Measurements from ENCODE around the gene TMEM181.
"Not testable (repeated sequence)": the region's sequence is repeated elsewhere in the genome, so short reads cannot be mapped to it uniquely, and the experiment has no call there.

The TMEM181 gene

DNA sequence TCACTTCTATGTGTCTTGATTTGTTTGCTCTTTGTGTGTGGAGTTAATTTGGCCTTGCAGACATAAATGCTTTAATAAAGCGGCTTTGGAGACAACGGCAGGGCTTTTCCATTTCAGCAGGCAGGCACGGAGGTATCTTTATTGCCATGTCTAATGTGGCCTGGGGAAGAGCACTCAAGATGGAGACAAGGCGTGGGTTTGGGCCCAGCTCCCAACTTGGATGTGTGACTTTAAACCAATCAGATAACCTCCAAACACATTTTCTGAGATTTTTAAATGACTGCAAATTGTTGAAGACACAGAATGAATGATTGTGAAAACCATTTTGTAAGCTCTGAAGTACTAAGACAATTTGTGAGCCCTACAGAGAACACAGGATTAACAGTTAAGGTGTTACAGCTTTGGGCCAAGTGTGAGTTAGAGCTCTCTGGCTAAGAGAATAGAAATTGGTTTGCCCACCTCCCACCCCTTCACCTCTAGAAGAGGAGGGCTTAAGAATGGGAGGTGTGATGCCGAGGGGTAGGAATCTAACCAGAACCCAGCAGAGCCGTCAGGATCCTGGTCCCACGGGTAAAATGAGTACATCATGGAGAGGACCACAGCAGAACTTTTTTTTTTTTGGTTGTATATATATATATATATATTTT is 75.7 kb downstream of the TMEM181 start:
- DNase-seq (ENCODE audit: low read depth in 3 of 3, low spot score in 1 of 3): no peak

DNA sequence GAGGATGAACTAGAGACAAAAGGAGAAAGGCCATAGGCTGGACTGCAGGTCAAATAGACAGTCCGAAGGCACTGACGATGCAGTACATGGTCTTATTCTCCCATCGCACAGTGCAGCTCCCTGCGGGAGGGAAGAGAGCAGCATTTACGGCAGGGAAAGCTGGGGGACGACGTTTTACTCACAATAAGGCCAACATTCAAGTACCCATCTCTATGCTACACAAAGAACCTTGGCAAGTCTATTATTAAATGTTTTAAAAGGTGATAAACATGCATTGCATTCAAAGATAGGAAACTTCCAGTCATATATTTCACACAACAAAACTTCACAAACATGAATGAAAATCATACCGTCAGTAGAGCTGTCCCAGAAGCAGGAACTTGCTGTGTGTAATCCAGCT is 76.9 kb downstream of the TMEM181 start:
- DNase-seq (ENCODE audit: low read depth in 3 of 3, low spot score in 1 of 3): no peak

DNA sequence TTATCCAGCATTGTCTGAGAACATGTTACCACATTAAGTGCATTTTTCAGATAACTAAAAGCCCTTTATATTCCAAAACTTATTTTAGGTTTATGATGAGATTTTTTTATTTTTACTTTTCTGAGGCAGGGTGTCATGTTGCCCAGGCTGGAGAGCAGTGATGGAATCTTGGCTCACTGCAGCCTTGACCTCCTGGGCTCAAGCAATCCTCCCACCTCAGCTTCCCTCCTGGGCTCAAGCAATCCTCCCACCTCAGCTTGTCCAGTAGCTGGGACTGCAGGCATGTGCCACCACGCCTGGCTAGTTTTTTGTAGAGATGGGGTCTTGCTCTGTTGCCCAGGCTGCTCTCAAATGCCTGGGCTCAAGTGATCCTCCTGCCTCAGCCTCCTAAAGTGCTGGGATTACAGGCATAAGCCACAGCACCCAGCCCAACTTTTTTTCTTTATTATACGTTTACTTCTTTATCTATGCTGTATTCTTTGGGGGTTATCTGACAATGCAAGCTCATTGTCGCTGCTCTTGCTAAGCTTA is 78.5 kb downstream of the TMEM181 start:
- no peak for DNase-seq (ENCODE audit: low read depth in 3 of 3, low spot score in 1 of 3)

DNA sequence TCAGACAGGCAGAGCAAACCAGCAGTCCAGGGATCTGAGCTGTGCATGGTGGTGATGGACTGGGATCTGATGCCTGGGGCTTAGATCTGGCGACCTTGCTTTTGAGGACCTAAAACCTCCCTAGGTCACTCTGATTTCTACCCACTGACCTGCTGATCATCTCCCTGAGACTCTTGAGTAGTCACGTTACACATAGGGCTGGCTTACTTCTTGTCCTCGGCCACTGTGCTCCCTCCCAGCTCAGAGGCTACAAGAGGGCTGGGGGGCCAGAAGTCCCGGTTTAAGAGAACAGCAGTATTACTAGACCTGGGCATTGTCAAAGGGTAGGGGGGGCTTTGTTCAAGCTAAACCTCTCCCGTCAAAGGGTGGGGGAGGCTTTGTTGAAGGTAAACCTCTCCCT is 79.2 kb downstream of the TMEM181 start:
- no peak for DNase-seq (ENCODE audit: low read depth in 3 of 3, low spot score in 1 of 3)

DNA sequence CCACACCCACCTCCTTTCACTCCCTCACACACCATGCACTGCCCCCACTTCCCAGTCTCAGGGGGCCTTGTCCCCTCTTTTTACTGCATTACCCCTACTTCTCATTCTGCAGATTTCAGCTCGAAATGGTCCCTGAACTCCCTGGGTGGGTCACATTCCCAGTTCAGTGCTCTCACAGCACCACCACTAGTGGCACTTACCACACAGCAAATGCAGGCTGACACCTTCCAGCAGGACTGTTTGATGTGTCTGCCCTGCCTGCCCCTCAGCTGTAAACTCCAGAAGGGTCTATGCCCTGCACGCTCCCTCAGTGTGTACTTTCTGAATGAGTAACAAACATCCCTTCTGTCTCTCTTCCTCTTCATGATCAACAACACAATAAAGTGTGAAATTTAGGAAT is 80.6 kb downstream of the TMEM181 start:
- no peak for DNase-seq (ENCODE audit: low read depth in 3 of 3, low spot score in 1 of 3)

DNA sequence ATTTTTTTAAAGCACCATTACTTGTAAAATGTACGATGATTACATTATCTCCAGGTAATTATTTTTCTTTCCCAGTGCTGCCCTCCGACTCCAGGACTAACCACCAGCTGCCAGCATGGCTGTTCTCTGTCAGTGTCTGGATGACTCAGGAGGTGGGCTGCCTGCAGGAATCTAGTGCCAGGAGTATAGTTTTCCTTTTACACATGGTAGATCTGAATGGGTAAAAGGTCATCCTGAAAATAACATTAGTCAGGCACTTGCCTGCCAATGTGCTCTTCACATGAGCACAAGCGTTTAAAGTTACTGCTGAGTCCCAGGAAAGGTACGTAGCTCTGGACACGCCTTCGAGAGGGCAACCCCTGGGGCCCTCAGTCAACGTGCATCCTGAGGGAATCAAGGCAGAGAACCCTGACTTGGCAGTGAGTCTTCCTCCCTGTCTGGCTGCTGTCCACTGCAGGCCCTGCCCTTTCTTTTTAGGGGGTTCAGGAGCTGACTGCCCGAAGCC is 82.3 kb downstream of the TMEM181 start:
- DNase-seq (ENCODE audit: low read depth in 3 of 3, low spot score in 1 of 3): no peak

DNA sequence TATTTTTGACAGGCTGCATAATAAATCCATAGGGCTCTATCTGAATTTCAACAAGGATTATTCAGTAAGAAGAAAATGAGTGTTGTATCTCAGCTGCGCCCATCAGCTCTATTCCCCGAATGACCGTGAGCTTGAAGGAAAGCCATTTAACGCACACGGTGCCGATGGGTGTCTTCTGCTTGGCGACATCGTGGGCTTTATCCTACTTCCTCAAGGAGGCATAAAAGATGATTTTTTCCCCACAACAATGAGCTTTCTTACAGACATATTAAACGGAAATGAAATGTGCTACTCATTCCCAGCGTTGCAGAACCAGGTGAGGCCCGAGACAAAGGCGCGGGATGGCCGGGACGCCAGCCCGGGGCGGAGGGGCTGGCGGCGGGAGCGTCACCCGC is 83.9 kb downstream of the TMEM181 start:
- no peak for DNase-seq (ENCODE audit: low read depth in 3 of 3, low spot score in 1 of 3)

DNA sequence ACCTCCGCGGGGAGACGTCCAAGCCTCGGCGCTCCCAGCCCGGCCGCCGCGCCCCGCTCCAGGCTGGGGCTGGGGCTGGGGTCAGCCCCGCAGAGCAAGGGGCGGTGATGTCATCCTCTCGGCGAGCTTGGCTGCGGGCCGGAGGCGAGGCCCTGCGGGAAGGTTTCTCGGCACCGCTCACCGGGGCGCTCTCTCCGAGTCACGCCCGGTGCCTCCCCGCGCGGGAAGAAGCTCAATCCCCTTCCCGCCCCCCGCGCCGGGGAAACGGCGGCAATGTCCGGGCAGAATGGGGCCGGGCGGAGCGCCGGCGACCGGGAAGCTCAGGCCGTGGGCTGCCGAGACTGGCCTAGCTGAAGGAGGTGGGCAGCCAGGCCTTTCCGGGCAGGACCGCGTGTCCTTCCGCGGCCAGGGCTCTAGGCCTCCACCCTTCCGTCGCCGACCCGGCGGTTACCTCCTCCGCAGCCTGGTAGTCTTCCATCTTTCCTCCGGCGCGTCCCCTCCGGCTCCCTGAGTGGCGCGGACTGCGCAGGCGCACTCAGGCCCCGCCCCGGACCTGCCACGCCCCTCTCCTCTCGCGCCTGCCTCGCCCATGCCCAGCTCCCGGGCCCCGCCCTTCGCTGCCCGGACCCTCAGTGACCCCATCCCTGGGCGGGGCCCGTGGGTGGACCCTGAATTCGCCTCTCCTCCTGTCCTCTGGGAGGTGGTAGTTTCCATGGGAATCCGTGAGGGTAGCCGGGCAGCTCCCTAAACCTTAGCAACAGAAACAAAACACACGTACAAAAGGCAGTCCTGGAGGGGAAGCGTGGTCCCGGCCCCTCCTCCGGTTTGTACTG is 84.6 kb downstream of the TMEM181 start, which contains the start of gene DYNLT1:
Gene DYNLT1 (minus strand): TSS at position 513 of the 833 bp plus-strand sequence. CDS start 35 bp downstream, at position 478.
- DNase-seq (ENCODE audit: low read depth in 3 of 3, low spot score in 1 of 3): peak; percentile 51 to 89 (median 80)

DNA sequence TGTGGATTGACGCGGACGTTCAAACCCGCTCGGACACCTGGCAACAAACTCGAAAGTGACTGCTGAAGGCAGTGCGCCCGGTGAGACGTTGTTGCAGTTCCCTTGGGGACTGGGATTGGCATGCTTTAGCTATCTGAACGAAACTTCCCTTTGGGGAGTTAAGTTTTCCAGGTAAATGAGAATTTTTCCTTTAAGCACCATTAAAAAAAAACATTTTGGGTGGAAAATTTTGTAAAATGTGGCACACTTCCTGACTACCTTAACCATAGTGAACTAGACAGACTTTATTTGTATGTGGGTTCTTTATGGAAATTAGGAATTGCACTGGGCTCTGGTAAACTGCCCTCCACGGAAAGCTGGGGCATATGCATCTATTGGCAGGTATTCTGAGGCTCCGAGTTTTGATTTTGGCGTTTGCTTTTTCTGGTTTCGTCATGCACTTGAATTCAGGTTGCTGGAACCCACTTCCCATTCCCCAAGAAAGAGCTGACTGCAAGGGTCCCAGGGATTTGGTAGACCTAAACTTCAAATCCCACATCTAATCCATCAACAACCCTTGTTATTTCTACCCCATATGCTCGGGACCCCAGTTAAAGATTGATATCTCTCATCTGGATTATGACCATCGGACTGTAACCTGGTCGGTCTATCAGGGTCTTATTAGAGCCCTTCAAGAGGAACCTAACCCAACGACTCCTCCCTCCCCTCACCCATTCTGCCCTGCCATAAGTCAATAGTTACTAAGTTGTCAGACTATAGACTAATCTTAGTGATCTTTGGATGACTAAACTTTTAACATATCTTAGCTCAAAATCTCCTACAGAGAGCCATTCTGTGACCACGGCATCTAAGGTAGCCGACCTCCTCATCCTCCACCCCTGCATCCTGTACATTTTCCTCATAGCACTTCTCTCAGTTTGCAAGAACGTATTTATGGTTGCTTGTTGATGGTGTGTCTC is 85.5 kb downstream of the TMEM181 start:
- DNase-seq (ENCODE audit: low read depth in 3 of 3, low spot score in 1 of 3): no peak

DNA sequence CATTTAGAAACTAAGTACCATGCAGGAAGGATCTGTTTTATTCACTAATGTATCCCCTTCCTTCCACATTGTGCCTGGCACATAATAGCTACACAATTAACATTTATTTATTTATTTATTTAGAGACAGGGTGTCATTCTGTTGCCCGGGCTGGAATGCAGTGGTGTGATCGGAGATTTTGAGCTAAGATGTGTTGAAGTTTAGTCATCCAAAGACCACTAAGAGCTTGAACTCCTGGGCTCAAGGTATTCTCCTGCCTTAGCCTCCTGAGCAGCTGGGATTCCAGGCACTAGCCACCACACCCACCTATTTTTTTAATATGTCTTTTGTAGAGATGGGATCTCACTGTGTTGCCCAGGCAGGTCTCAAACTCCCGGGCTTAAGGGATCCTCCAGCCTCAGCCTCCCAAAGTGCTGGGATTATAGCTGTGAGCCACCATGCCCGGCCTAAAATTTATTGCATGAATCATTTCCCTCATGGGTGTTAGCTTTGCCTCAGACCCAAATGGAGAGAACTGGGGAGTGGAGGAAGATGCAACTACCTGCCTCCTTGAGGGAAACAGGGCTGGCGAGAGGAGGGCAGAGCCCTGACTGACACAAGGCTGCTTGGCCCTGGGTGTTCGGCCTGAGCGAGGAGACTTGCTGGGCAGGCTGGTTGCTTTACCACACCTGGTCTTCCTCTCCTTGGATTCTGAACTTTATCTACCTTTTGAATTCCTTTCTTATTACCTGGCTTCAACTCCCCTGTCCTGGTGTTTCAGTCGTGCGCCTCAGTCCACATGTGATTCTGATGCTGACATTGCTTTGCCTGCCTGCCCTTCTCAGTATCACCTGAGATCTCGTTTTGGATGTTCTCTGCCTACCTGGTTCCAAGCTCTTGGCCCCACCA is 86.4 kb downstream of the TMEM181 start:
- DNase-seq (ENCODE audit: low read depth in 3 of 3, low spot score in 1 of 3): no peak

DNA sequence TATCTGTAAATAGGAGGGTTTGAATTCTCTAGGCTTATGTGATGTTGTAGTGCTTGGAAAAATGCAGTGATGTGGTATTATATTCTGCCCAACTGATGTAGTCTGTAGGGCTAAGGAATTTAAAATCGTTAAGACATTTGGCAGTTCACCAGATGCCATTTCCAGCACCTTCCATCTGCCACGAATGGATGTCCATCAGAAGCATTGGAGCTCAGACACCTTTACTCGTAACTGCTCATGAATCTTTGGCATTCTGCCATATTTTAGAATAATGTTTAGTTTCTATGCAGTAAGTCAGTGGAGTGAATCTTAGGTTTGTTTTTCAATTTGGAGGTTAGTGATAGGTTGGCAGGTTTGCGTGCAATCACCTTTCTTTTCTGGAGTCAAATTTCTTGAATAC is 87.6 kb downstream of the TMEM181 start:
- DNase-seq (ENCODE audit: low read depth in 3 of 3, low spot score in 1 of 3): no peak

DNA sequence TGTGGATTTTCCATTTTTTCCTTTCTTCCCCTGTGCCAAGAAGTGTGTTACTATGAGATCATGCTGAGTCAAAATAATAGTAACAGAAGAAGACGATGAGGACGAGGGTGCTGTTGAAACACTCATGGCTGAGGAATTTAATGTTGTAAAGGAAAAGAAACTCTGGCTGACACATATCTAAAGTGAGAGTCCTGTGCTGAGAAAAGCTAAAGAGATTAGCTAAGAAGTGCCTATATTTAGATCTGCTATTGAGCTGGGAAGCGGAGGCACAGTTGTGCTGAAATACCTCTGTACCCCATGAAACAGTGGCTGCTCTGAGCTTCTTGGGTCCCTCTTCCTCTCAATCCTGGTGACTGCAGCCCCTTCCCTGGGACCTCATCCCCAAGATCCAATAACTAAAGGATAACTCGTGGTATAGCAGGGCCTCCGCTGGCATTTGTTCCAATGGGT is 88.8 kb downstream of the TMEM181 start:
- no peak for DNase-seq (ENCODE audit: low read depth in 3 of 3, low spot score in 1 of 3)

DNA sequence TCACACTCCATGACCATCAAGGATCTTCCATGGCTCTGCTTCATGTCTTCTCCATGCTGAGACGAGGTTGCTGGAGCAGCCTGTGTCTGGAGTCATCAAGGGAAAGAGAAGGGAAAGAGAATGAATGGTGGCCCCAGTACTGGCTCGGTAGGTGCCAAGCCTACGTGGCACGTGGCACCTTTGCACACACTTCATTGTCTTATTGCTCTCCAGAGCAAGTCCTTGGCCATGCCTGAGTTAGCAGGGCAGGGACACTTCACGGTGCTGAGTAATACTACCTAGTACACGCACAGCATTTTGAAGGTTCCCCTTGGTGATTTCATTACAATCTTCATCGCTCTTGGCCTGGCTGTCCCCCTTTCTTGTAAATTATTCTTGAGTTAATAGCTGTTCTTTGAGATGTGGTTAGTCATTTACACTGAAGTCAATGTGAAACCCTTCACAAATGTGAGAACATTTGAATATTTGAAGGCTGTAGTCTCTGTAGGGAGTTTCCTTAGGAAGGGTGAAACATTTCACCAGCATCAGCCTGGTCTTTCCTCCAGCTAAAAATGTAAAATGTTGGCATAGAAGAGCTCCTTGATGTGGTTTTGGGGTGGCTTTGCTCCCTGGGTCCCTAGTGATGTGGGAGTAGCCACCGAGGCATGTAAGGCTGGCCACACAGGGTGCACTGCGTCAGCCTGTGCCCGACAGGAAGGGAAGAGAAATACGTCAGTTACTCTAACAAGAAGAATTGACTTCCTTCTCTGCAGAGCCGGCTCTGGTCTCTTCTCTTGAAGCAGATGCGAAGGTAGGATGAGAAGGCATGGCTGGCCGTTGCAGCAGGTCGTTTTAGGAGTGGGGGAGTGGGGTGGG is 89.6 kb downstream of the TMEM181 start, which contains the start of gene SYTL3:
Gene SYTL3 (plus strand): TSS at position 766 of the 855 bp plus-strand sequence. CDS start 13,215 bp downstream, outside the sequence.
- DNase-seq (ENCODE audit: low read depth in 3 of 3, low spot score in 1 of 3): peak; percentile 33 to 47 (median 42)

DNA sequence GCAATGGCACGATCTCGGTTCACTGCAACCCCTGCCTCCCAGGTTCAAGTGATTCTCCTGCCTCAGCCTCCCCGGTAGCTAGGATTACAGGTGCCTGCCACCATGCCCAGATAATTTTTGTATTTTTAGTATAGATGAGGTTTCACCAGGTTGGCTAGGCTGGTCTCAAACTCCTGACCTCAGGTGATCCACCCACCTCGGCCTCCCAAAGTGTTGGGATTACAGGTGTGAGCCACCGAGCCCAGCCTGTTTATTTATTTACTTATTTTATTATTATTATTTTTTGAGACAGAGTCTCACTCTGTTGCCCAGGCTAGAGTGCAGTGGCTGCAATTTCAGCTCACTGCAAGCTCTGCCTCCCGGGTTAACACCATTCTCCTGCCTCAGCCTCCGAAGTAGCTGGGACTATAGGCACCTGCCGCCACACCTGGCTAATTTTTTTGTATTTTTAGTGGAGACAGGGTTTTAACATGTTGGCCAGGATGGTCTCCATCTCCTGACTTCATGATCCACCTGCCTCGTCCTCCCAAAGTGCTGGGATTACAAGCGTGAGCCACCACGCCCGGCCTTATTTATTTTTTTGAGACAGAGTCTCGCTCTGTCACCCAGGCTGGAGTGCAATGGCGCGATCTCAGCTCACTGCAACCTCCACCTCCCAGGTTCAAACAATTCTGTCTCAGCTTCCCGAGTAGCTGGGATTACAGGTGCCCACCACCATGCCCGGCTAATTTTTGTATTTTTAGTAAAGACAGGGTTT is 92.3 kb downstream of the TMEM181 start:
- not testable (repeated sequence) for DNase-seq (ENCODE audit: low read depth in 3 of 3, low spot score in 1 of 3)

DNA sequence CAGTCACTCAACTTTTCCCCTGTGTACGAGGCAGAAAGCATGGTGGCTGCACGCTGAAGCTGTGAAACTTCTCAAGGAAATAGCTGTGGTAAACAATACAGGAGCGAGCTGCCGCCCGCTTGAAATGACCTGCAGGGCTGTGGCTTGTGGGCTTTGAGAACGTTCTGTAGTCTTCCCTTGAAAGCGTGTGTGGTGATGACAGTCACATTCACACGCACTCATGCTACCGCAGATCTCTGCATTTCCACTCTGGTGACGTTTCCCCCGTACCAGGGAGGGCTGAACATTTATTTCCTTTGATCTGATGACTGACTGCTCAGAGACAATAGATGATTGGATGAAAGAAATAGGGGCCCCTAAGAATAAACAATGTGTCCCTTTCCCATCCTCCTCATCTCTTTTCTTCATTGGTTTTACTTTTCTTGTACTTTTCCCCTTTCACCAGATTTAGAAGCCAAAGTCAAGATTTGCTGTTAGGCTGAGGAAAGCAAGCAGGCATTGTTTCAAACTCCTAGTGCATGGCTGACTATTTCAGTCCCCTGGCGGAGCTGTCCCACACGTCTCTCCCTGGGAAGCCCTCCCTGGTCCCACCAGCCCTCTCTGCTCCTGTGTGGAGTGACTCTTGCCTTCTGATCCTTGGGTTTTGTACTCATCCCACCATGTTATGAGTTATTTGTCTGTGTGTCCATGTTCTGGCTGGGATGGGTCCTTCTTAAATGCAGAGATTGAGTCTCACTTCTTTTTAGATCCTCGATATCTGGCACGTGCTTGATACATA is 93.9 kb downstream of the TMEM181 start:
- peak; percentile 53 to 75 (median 74) for DNase-seq (ENCODE audit: low read depth in 3 of 3, low spot score in 1 of 3)

DNA sequence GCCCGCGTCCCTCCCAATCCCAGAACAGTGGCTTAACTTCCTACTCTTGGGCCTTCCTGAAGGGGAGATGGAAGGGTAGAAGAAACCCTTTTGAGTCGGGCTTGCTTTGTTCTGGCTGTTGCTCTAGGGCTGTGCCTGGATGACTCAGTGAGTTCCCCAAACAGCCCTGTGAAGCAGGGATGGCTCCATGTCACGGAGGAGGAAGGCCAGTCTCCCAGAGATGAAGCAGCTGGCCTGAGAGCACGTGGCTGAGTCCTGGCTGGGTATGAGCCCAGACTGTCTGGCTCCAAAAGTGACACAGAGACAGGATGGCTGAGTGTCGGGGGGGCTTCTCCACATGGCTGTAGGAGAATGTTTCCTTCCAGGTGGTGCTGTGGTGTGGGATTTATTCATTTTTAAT is 94.6 kb downstream of the TMEM181 start:
- DNase-seq (ENCODE audit: low read depth in 3 of 3, low spot score in 1 of 3): no peak

DNA sequence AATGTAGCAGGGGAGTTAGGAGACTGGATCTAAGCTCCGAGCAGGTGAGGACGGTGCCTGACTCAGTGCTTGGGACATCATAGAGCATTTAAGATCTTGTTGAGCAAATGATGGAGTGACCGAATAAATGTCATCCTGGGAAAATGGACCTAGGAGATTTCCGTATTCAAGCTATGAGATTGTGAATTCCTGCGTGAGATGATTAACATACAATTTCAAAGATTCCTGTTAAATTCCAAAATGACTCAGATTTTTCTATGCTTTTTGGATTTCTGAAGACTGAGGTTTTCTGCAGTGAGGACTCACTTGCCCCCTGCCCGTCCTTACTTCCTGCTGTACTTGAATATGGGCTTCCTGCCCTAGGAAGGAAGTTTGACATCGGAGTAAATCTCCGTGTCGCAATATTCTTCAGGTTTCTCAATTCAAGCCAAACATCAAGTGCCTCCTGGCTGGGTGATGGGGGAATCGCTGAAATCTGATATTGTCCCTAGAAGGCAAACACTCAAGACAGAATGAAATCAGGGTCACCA is 95.1 kb downstream of the TMEM181 start:
- DNase-seq (ENCODE audit: low read depth in 3 of 3, low spot score in 1 of 3): no peak

All from stimulated activated CD4-positive, alpha-beta T cell treated with anti-CD3 and anti-CD28 coated beads, TNF-alpha, amount 100 ng/mL, for 1 hour (primary cell).